C4-2B (cell line): ENCODE measurements around the gene ADM2.

ENCODE experiments used
- H3K27ac ChIP-seq: fragments of 450-650 bp; 2 replicates; pipeline ENCODE4 v1.5.1; 2017
- ZFX ChIP-seq: fragments of 450-650 bp; IDR thresholded peaks from 2 replicates; pipeline ENCODE4 v1.6.1; 2017
- TF ChIP-seq, protein P1 (sequence below): fragments of 450-650 bp; conservative IDR thresholded peaks from 2 replicates; pipeline ENCODE4 v1.5.1; 2017; ENCODE audit warnings: mild to moderate bottlenecking

ADM2 gene

DNA sequence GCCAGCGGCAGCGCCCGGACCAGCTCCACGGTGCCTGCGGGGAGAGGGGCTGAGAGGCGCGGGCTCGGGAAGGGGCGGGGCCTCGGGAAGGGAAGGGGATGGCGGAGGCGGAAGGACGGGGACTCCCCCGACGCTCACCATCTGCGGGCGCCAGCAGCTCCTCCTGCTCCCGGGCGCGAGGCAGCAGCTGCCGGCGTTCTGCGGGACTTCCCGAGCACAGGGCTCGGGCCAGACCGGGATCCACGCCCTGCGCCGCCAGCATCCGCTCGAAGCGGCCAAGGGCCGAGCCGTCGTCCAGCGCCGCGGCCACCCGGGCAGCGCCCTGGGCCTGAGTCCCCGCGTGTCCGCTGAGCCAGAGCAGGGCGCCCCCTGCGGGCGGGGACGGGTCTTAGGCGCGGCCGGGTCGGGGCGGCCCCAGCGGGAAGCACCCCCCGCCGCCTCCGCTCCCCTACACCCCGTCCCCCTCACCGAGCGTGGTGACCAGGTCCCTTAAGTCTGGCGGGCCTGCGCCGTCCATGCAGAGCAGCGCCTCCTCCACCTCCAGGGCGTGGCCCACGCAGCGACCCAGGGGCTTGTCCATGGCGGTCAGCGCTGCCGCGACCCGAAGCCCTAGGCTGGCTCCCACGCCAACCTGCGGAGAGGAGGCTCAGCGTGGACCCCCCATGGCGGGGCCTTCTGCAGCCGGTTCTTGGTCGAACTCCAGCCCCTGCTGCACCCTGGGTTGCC, 44.9 kb downstream of the ADM2 start:
- peak overlapping the region; percentile 98 for H3K27ac ChIP-seq
- TF ChIP-seq, protein P1, sequence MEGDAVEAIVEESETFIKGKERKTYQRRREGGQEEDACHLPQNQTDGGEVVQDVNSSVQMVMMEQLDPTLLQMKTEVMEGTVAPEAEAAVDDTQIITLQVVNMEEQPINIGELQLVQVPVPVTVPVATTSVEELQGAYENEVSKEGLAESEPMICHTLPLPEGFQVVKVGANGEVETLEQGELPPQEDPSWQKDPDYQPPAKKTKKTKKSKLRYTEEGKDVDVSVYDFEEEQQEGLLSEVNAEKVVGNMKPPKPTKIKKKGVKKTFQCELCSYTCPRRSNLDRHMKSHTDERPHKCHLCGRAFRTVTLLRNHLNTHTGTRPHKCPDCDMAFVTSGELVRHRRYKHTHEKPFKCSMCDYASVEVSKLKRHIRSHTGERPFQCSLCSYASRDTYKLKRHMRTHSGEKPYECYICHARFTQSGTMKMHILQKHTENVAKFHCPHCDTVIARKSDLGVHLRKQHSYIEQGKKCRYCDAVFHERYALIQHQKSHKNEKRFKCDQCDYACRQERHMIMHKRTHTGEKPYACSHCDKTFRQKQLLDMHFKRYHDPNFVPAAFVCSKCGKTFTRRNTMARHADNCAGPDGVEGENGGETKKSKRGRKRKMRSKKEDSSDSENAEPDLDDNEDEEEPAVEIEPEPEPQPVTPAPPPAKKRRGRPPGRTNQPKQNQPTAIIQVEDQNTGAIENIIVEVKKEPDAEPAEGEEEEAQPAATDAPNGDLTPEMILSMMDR = peak; percentile 84
- TF ChIP-seq ZFX = peak; percentile 72

DNA sequence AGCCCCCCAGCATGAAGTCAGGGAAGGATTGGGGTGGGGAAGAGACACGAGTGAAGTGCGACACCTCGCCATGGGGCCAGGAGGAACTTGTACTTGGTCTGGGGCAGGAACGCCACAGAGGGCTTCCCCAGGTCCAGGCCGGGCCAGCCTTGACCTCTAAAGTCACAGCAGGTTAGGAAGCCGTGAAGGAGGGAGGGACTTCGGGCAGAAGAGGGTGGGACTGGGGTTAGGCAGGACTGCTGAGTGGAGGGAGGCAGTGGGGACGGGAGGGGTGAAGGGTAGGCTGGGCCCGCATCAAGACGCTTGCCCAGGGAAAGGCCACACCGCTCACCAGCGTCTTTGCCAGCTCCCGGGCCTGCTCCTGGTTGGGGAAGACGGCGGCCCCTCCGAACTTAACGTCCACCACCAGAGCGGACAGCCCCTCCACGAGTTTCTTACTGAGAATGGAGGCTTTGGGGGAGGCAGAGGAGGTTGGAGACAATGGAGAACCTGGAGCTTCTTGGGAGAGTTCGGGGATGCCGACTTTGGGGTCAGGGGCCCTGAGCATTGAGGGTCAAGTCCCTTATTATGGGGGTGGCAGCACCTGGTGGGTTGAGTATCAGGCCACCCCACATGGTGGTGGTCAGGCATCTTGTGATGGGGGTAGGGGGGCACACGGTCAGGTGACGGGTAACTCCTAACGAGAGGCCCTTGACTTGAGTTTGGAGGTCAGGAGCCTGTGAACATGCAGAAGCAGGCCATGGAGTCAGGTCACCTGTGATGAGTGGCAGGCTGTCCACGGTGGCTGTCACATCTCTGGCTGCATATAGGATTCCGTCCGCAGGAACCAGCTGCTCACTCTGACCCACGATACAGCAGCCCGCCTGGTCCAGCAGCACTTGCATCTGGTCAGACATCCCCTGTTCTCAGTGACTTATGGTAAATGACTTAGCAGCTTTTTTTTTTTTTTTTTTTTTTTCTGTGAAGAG, 45.8 kb downstream of the ADM2 start:
- peak overlapping the region; percentile 98 for H3K27ac ChIP-seq
- no peak for TF ChIP-seq ZFX
- TF ChIP-seq, protein P1 = no peak

GRCh38 chr22:50527921-50528681, 46.8 kb downstream of the ADM2 start:
- no peak for TF ChIP-seq ZFX
- TF ChIP-seq, protein P1 = no peak
- peak overlapping the region; percentile 98 for H3K27ac ChIP-seq

DNA sequence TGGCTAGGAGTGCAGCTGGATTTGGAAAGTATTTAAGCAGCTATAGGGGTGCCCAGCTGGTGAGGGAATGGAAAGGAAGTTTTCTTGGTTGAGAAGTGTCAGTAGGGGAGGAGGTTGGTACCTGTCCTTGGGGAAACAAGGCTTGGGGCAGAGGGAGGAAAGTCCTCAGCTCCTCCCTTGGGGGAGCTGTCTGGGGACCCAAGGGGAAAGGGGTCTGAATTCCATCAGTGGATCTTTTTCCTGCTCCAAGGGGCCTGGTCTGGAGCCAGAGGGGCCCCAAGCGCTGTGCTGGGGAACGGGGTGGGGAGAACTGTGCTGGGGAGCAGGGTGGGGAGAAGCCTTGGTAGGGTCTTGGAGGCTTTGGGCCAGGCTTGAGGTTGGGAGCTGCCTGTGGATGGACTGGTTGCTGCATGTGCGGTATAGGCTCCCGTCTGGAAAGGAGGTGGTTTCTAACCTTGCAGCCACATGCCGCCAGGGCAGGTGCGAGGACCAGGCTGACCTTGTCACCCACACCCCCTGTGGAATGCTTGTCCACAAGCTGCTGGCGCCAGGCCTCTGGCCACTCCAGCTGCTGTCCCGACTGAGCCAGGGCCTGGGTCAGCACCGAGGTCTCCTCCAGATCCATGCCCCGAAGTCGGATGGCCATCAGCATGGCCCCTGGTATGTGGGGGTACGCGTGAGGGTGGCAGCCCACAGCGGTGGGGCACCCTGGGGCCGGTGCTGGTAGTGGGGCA, 47.5 kb downstream of the ADM2 start:
- no peak for TF ChIP-seq ZFX
- TF ChIP-seq, protein P1 = no peak
- H3K27ac ChIP-seq = peak overlapping the region; percentile 98

DNA sequence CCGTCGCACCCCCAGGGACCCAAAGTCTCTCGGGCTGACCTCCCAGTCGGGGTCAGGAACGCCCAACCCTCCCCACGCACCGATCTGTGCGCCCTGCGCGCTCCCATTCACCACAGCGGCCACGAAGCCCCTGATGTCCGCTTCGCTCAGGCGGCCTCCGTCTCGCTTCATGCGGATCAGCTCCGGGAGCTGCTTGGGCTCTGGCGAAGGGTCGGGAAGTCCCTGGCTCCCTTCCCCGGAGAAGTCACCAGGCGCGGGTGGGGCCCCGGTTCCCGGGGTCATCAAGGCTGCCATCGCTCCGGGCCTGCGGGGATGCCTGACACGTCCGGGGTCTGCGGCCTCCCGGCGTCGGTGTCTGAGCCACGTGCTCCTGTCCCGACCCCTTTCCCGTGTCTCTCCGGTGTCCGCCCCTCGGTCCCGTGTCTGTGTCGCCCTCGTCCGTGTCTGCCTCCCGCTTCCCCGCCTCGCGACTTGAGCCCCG, 48.1 kb downstream of the ADM2 start:
- H3K27ac ChIP-seq = peak overlapping the region; percentile 98
- TF ChIP-seq ZFX = no peak
- TF ChIP-seq, protein P1 = no peak

- TF ChIP-seq, protein P1 = no peak
- peak; percentile 65; the same call in 1 of the 2 replicates for TF ChIP-seq ZFX
- H3K27ac ChIP-seq = peak within 1 kb of the TSS; percentile 98
Measured at GRCh38 chr22:50529897-50530579, 48.7 kb downstream of the ADM2 start, which contains the start of gene TYMP. Gene TYMP (minus strand): TSS chr22:50530012. CDS start chr22:50529709, 303 bp downstream.
